Neural cell (in vitro differentiated cells): ENCODE measurements around the gene RABGGTA. TPM values are rescaled to one million over a fixed set of nuclear protein-coding genes. Genes with fewer than 3 reads are reported as not detected.

Experiments used
- H2AFZ ChIP-seq: fragments of 200-600, 300-800 bp; sonication (generic), shearing (Covaris generic); 2 replicates; pipeline ENCODE4 v1.6.0; 2014; ENCODE audit warnings: low read depth, mild to moderate bottlenecking, antibody characterized with exemption, low read length, moderate library complexity
- H3F3A ChIP-seq: fragments of 200-600 bp; shearing (Covaris generic); 2 replicates; pipeline ENCODE4 v1.6.1; 2016; ENCODE audit warnings: mild to moderate bottlenecking, moderate library complexity, mixed read lengths, antibody characterized with exemption, low read length; ENCODE audit not compliant: insufficient read depth, poor library complexity, severe bottlenecking
- H3K27ac ChIP-seq: fragments of 200-600, 300-800 bp; sonication (generic), shearing (Covaris generic); 2 replicates; pipeline ENCODE4 v1.5.1; 2014; ENCODE audit warnings: mild to moderate bottlenecking, low read length, moderate library complexity
- H3K27me3 ChIP-seq: fragments of 300-800, 200-600 bp; sonication (generic), shearing (Covaris generic); 2 replicates; pipeline ENCODE4 v1.6.0; 2014; ENCODE audit warnings: mild to moderate bottlenecking, low read depth, low read length, moderate library complexity; ENCODE audit not compliant: insufficient read depth
- H3K36me3 ChIP-seq: fragments of 300-800, 200-600 bp; sonication (generic), shearing (Covaris generic); 2 replicates; pipeline ENCODE4 v1.5.1; 2014; ENCODE audit warnings: mild to moderate bottlenecking, antibody characterized with exemption, low read length, moderate library complexity; ENCODE audit not compliant: insufficient read depth
- H3K4me2 ChIP-seq: fragments of 300-800, 200-600 bp; sonication (generic), shearing (Covaris generic); 2 replicates; pipeline ENCODE4 v1.6.0; 2014; ENCODE audit warnings: mild to moderate bottlenecking, low read length
- H3K4me3 ChIP-seq: fragments of 300-800, 200-600 bp; sonication (generic), shearing (Covaris generic); 2 replicates; pipeline ENCODE4 v1.5.1; 2014; ENCODE audit warnings: mild to moderate bottlenecking, low read length, moderate library complexity
- H3K79me2 ChIP-seq: fragments of 200-600 bp; shearing (Covaris generic); replicated peaks from 2 replicates; pipeline ENCODE4 v1.6.0; 2014; ENCODE audit warnings: mild to moderate bottlenecking, low read length, moderate library complexity; ENCODE audit not compliant: insufficient read depth
- H3K9ac ChIP-seq: fragments of 300-800, 200-600 bp; sonication (generic), shearing (Covaris generic); 2 replicates; pipeline ENCODE4 v1.6.1; 2016; ENCODE audit warnings: mild to moderate bottlenecking, low read length, mixed read lengths
- H3K9me2 ChIP-seq: fragments of 200-600 bp; shearing (Covaris generic); 2 replicates; pipeline ENCODE4 v1.6.1; 2016; ENCODE audit warnings: mild to moderate bottlenecking, low read length, mixed read lengths; ENCODE audit not compliant: insufficient read depth
- H3K9me3 ChIP-seq: fragments of 200-600, 300-800 bp; sonication (generic), shearing (Covaris generic); 2 replicates; pipeline ENCODE4 v1.6.1; 2016; ENCODE audit warnings: mild to moderate bottlenecking, mixed run types, low read length, moderate library complexity, mixed read lengths
- H4K20me1 ChIP-seq: fragments of 200-600 bp; shearing (Covaris generic); 2 replicates; pipeline ENCODE4 v1.6.1; 2016; ENCODE audit warnings: mild to moderate bottlenecking, mixed run types; ENCODE audit not compliant: insufficient read depth
- EP300 ChIP-seq: fragments of 450-650 bp; conservative IDR thresholded peaks from 2 replicates; pipeline ENCODE4 v1.6.1; 2014; ENCODE audit warnings: antibody characterized with exemption, mild to moderate bottlenecking, moderate library complexity; ENCODE audit not compliant: poor library complexity, severe bottlenecking
- EZH2 ChIP-seq: fragments of 200-600, 300-800 bp; shearing (Covaris generic), sonication (generic); IDR thresholded peaks from 2 replicates; pipeline ENCODE4 v1.6.1; 2014; ENCODE audit warnings: antibody characterized with exemption, low read length, borderline replicate concordance, mild to moderate bottlenecking; ENCODE audit not compliant: insufficient read depth, poor library complexity, severe bottlenecking
- MXI1 ChIP-seq: fragments of 450-650 bp; conservative IDR thresholded peaks from 2 replicates; pipeline ENCODE4 v1.6.1; 2014; ENCODE audit warnings: antibody characterized with exemption, mild to moderate bottlenecking; ENCODE audit not compliant: poor library complexity, severe bottlenecking
- POLR2AphosphoS5 ChIP-seq: IDR thresholded peaks from 2 replicates; pipeline ENCODE4 v1.6.1; 2012
- RAD21 ChIP-seq: fragments of 450-650 bp; conservative IDR thresholded peaks from 2 replicates; pipeline ENCODE4 v1.6.1; 2014; ENCODE audit warnings: antibody characterized with exemption, mild to moderate bottlenecking, moderate library complexity
- SMC3 ChIP-seq: fragments of 450-650 bp; conservative IDR thresholded peaks from 2 replicates; pipeline ENCODE4 v1.6.1; 2014; ENCODE audit warnings: antibody characterized with exemption, mild to moderate bottlenecking, moderate library complexity; ENCODE audit not compliant: poor library complexity
- TAF1 ChIP-seq: IDR thresholded peaks from 2 replicates; pipeline ENCODE4 v1.6.1; 2012; ENCODE audit warnings: low read depth
- polyA plus RNA-seq: library from polyadenylated mRNA; depleted of rRNA; stranded (reverse); fragments of >200 nt; gene quantifications from 2 replicates; pipeline ENCODE4 v1.2.3, GENCODE V29; 2014
- TF ChIP-seq, protein P1 (sequence below): fragments of 450-650 bp; IDR thresholded peaks from 2 replicates; pipeline ENCODE4 v1.5.1; 2014; ENCODE audit warnings: antibody characterized with exemption, mild to moderate bottlenecking, moderate library complexity; ENCODE audit not compliant: poor library complexity, severe bottlenecking
- TF ChIP-seq, protein P2 (sequence below): IDR thresholded peaks from 2 replicates; pipeline ENCODE4 v1.6.1; 2012; ENCODE audit warnings: borderline replicate concordance

The RABGGTA gene
- polyA plus RNA-seq, 1 donor from 2014 or later: 33.2 TPM

DNA sequence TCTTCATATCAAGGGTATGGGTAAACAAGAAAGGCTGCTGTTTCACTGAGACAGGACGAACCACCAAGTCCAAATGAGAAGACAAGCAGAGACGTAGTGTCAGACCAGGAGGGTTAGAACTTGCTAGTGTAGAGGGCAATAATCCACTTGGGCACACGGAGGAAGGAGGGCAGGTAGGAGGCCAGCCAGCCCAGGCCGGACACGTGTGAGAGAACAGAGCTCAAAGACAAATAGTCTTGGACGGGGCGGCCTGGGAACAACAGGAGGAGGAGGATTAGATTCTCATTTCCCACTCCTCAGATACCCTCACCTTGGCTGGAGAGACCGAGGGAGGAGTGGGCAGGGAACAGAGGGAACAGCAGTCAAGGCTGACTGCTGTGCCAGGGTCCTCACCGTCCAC is 19.3 kb upstream of the RABGGTA start:
- H3F3A ChIP-seq: no peaks in the 10 kb centered on the region
- H2AFZ ChIP-seq: no peak overlapping the region

DNA sequence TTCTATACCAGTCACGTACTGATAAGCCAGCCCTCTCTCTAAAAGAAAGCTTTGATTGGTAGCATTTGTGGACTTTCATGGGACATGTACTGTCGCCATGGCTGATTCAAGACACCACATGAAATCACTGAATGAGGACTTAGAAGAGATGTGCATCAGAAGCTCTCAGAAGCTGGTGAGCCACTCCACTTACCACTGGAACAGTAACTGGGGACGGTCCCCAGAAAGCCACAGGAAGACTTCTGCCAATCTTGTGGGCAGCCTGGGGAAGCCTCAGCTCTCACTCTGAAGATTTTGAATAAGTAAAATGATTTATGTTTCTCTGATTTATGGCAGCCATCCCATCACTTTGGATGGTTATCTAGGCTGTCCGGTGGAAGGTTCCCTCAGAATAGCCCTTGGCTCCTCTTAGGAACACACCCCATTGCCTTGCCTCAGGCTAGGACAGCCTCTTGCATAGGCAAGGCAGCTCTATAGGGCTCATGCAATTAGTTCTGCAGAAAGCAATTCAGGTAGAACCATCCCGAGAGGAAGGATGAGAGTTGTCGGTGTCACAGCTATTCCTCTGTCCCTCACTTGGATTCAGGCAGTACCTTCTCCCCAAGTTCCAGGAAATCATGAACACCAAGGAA is 18.4 kb upstream of the RABGGTA start:
- no peak overlapping the region for H2AFZ ChIP-seq
- no peak overlapping the region for H3K4me2 ChIP-seq
- H3K27me3 ChIP-seq: no peaks in the 10 kb centered on the region

More for the DNA sequence above, 19.3 kb upstream of the RABGGTA start:
- Histone ChIP-seq H3K9ac (no peak overlapping the region), H3K4me3 (no peak overlapping the region), H3K9me3 (no peaks in the 10 kb centered on the region), H3K4me2 (no peak overlapping the region), H3K36me3 (no peaks in the 10 kb centered on the region), H4K20me1 (no peaks in the 10 kb centered on the region), H3K27ac (no peak overlapping the region), H3K27me3 (no peaks in the 10 kb centered on the region), H3K9me2 (no peaks in the 10 kb centered on the region), H3K79me2 (no peaks in the 10 kb centered on the region)
- TF ChIP-seq MXI1 (no peak), RAD21 (no peak), SMC3 (no peak), POLR2AphosphoS5 (no peak), EZH2 (no peak), TAF1 (no peak), EP300 (no peak)
- TF ChIP-seq, protein P1, sequence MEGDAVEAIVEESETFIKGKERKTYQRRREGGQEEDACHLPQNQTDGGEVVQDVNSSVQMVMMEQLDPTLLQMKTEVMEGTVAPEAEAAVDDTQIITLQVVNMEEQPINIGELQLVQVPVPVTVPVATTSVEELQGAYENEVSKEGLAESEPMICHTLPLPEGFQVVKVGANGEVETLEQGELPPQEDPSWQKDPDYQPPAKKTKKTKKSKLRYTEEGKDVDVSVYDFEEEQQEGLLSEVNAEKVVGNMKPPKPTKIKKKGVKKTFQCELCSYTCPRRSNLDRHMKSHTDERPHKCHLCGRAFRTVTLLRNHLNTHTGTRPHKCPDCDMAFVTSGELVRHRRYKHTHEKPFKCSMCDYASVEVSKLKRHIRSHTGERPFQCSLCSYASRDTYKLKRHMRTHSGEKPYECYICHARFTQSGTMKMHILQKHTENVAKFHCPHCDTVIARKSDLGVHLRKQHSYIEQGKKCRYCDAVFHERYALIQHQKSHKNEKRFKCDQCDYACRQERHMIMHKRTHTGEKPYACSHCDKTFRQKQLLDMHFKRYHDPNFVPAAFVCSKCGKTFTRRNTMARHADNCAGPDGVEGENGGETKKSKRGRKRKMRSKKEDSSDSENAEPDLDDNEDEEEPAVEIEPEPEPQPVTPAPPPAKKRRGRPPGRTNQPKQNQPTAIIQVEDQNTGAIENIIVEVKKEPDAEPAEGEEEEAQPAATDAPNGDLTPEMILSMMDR: no peak
- TF ChIP-seq, protein P2, sequence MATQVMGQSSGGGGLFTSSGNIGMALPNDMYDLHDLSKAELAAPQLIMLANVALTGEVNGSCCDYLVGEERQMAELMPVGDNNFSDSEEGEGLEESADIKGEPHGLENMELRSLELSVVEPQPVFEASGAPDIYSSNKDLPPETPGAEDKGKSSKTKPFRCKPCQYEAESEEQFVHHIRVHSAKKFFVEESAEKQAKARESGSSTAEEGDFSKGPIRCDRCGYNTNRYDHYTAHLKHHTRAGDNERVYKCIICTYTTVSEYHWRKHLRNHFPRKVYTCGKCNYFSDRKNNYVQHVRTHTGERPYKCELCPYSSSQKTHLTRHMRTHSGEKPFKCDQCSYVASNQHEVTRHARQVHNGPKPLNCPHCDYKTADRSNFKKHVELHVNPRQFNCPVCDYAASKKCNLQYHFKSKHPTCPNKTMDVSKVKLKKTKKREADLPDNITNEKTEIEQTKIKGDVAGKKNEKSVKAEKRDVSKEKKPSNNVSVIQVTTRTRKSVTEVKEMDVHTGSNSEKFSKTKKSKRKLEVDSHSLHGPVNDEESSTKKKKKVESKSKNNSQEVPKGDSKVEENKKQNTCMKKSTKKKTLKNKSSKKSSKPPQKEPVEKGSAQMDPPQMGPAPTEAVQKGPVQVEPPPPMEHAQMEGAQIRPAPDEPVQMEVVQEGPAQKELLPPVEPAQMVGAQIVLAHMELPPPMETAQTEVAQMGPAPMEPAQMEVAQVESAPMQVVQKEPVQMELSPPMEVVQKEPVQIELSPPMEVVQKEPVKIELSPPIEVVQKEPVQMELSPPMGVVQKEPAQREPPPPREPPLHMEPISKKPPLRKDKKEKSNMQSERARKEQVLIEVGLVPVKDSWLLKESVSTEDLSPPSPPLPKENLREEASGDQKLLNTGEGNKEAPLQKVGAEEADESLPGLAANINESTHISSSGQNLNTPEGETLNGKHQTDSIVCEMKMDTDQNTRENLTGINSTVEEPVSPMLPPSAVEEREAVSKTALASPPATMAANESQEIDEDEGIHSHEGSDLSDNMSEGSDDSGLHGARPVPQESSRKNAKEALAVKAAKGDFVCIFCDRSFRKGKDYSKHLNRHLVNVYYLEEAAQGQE: no peak

More for the DNA sequence above, 18.4 kb upstream of the RABGGTA start:
- Histone ChIP-seq H3K9me3 (no peaks in the 10 kb centered on the region), H4K20me1 (no peaks in the 10 kb centered on the region), H3K36me3 (no peaks in the 10 kb centered on the region), H3F3A (no peaks in the 10 kb centered on the region), H3K79me2 (no peaks in the 10 kb centered on the region), H3K9ac (no peak overlapping the region), H3K9me2 (no peaks in the 10 kb centered on the region), H3K4me3 (no peak overlapping the region), H3K27ac (no peak overlapping the region)
- TF ChIP-seq TAF1: no peak
- TF ChIP-seq RAD21: no peak
- TF ChIP-seq, protein P2: no peak
- TF ChIP-seq EZH2: no peak
- TF ChIP-seq SMC3: no peak
- no peak for TF ChIP-seq EP300
- TF ChIP-seq POLR2AphosphoS5: no peak
- TF ChIP-seq, protein P1: no peak
- no peak for TF ChIP-seq MXI1
